Esophagus muscularis mucosa (tissue), 4 donors: ENCODE measurements around the gene NTRK2. TPM values are rescaled to one million over a fixed set of nuclear protein-coding genes. Genes with fewer than 3 reads are reported as not detected.
A peak's percentile ranks its signal among the peaks of the same experiment; 100 is the strongest.

Source experiments
- DNase-seq: peaks from one replicate; pipeline ENCODE4 v3.0.0-alpha.2; 2017; ENCODE audit errors: extremely low spot score
- H3K27ac ChIP-seq, 4 donors: fragments of 200-600 bp; sonication (generic); replicated peaks in 1 of 4; 1 replicate in 3 of 4; 2 replicates in 1 of 4; pipeline ENCODE4 v1.5.1; 2016 to 2019; ENCODE audit warnings: mild to moderate bottlenecking in 1 of 4
- H3K27me3 ChIP-seq, 4 donors: fragments of 200-600 bp; sonication (generic); one replicate each; pipeline versions ENCODE4 v1.5.1 to v1.6.0; 2016 to 2019
- H3K36me3 ChIP-seq, 4 donors: fragments of 200-600 bp; sonication (generic); one replicate each; pipeline ENCODE4 v1.5.1; 2016 to 2019
- H3K4me1 ChIP-seq, 4 donors: fragments of 200-600 bp; sonication (generic); one replicate each; pipeline ENCODE4 v1.5.1; 2016 to 2019
- H3K4me3 ChIP-seq, 4 donors: fragments of 200-600 bp; sonication (generic); 1 replicate in 2 of 4; 2 replicates in 2 of 4; pipeline ENCODE4 v1.5.1; 2016 to 2019; ENCODE audit warnings: mild to moderate bottlenecking in 4 of 4, moderate library complexity in 1 of 4
- H3K9me3 ChIP-seq, 4 donors: fragments of 200-600 bp; sonication (generic); 1 replicate in 3 of 4; 2 replicates in 1 of 4; pipeline ENCODE4 v1.5.1; 2016 to 2019
- EP300 ChIP-seq: sonication (generic); formaldehyde crosslinking; IDR thresholded peaks from one replicate; pipeline ENCODE4 v1.6.1; 2017; ENCODE audit warnings: antibody characterized with exemption
- POLR2A ChIP-seq: fragments of 450-650 bp; IDR thresholded peaks from one replicate; pipeline ENCODE4 v1.6.1; 2017; ENCODE audit warnings: antibody characterized with exemption, moderate library complexity, mild to moderate bottlenecking, low read depth
- POLR2AphosphoS5 ChIP-seq, 2 donors: sonication (generic); formaldehyde crosslinking; IDR thresholded peaks; one replicate each; pipeline ENCODE4 v1.6.1; 2017; ENCODE audit warnings: antibody characterized with exemption in 2 of 2
- WGBS: methylation state at CpG from one replicate; pipeline ENCODE4 v1.1.5; 2018; 5-methylcytosine and 5-hydroxymethylcytosine counted together
- intact Hi-C: fragments of 100-400 bp; cut with DNase I; formaldehyde crosslinking; loops from one replicate; pipeline ENCODE4 v1.15.1; 2023
- total RNA-seq, 4 donors: library from RNA; depleted of rRNA; stranded (reverse); fragments of >200 nt; gene quantifications; one replicate each; pipeline versions ENCODE4 v1.1.0 to v1.2.1, GENCODE V29; 2016
- TF ChIP-seq, protein P1 (sequence below), 3 experiments: fragments of 200-600 bp in 2 of 3; fragments of 450-650 bp in 1 of 3; sonication (generic) in 2 of 3; IDR thresholded peaks; one replicate each; pipeline ENCODE4 v1.5.1; 2017 to 2019; ENCODE audit warnings: antibody characterized with exemption in 3 of 3, mild to moderate bottlenecking in 2 of 3, moderate library complexity in 1 of 3

The NTRK2 gene
- total RNA-seq, 4 donors from 2014 or later = 1.2 to 6.3 (median 5.5) TPM

DNA sequence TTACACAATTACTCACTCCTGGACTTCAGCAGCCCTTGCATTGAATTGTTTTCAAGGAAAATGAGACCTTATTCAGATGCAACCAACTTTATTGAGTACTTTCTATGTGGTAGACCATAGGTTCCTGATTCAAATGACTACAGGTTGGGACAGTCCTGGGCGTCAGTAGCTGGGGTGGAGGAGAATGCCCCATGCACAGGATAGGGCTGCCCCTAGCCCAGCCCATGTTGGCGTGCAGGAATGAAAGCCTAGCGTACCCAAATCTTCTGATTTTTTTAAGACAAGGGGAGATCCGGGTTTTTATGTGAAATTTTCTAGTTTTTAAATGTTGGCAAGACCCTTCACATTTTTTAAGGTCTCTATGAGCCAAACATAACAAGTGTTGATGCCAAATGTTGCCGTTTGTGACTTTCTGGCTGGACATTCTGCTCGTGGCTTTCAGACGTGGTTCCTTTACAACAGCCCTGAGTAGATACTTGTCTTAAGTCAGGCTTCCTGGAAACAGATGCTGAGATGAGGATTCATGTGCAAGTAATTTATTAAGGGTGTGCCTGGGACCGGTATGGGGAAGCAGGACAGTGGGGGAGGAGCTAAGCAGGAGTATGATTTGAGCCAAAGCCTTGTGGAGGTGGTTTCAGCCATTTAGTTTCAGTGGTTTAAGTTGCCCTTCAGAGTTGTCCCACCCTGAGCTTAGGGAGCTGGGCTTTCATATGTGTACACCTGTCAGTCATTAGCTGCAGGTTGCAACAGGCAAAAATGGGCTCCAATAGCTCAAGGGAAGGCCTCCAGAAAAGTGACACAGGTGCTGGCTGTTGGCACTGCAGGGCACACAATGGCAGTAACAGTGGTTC lies 154.1 kb downstream of the NTRK2 start:
- no peaks in the 10 kb centered on the region for H3K9me3 ChIP-seq
- peak overlapping the region in 1 of 4 donors; percentile 24 for H3K27ac ChIP-seq
- DNase-seq = peak; percentile 79
- H3K36me3 ChIP-seq = no peaks in the 10 kb centered on the region
- intact Hi-C loops = no loop called here
- TF ChIP-seq, protein P1, sequence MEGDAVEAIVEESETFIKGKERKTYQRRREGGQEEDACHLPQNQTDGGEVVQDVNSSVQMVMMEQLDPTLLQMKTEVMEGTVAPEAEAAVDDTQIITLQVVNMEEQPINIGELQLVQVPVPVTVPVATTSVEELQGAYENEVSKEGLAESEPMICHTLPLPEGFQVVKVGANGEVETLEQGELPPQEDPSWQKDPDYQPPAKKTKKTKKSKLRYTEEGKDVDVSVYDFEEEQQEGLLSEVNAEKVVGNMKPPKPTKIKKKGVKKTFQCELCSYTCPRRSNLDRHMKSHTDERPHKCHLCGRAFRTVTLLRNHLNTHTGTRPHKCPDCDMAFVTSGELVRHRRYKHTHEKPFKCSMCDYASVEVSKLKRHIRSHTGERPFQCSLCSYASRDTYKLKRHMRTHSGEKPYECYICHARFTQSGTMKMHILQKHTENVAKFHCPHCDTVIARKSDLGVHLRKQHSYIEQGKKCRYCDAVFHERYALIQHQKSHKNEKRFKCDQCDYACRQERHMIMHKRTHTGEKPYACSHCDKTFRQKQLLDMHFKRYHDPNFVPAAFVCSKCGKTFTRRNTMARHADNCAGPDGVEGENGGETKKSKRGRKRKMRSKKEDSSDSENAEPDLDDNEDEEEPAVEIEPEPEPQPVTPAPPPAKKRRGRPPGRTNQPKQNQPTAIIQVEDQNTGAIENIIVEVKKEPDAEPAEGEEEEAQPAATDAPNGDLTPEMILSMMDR (IDR thresholded peaks at IDR 0.05) = no peak
- no peak for TF ChIP-seq EP300
- no peak for TF ChIP-seq POLR2AphosphoS5 (IDR thresholded peaks at IDR 0.05)
- TF ChIP-seq POLR2A = no peak
- H3K4me3 ChIP-seq = no peak overlapping the region
- H3K27me3 ChIP-seq = no peaks in the 10 kb centered on the region
- peaks cover 0 to 29% (median 13%) of the 10 kb centered on the region in 4 donors for H3K4me1 ChIP-seq
- WGBS = 60% methylated on average over 8 of the region's 8 CpGs

DNA sequence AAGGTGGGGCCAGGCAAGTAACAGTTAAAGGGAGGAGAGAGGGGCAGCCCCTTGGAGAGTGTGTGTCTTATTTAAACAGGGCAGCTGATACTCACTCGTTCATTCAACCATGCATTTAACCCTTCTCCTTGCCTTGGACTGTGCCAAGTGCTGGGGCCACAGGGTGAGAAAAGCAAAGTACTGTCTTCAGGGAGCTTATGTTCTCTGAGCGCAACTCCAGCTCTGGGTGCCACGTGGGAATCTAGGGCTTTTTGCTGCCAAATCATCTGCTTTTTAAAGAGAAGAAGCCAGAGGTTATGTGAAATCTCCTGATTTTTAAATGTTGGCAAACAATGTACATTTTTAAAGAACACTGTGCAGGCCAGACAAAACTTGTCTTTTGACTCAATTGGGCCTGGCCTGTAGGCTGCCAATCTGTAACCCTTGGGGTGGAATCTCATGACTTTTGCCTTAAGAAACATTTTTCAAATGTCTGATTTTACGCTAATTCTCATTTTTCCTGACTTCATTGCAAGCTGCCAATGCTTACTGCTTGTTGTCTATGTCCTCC lies 157.8 kb downstream of the NTRK2 start:
- no peak for TF ChIP-seq POLR2A
- TF ChIP-seq EP300 = no peak
- TF ChIP-seq, protein P1 (IDR thresholded peaks at IDR 0.05) = no peak
- TF ChIP-seq POLR2AphosphoS5 (IDR thresholded peaks at IDR 0.05) = no peak
- no peak for DNase-seq
- Histone ChIP-seq H3K36me3 (no peaks in the 10 kb centered on the region), H3K4me1 (peaks cover 0 to 7% (median 3%) of the 10 kb centered on the region in 4 donors), H3K9me3 (no peaks in the 10 kb centered on the region), H3K4me3 (no peak overlapping the region), H3K27ac (no peak overlapping the region), H3K27me3 (no peaks in the 10 kb centered on the region)
- 81% methylated on average over 4 of the region's 4 CpGs for WGBS
- intact Hi-C loops = no loop called here

DNA sequence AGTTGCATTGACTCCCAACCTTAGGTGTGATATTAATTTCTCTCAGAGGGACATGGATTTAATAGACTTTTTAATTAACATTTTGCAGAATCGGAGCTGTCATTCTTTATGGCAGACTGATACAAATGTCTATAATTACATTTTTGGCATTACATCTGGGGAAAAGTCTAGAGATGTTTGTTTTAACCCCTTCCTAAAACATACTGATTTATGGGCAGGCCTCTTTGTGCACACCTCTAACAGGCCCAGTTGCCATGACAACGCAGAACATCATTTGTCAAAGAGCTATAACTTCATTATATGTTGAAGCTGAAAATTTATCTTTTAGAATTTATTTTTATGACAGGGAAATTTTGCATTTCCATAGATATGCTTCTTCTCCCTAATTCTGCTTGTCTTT lies 158.5 kb downstream of the NTRK2 start:
- Histone ChIP-seq H3K27me3 (no peaks in the 10 kb centered on the region), H3K4me3 (no peak overlapping the region), H3K4me1 (peaks cover 0 to 7% (median 3%) of the 10 kb centered on the region in 4 donors), H3K36me3 (no peaks in the 10 kb centered on the region), H3K9me3 (no peaks in the 10 kb centered on the region), H3K27ac (no peak overlapping the region)
- TF ChIP-seq EP300 (no peak), POLR2AphosphoS5 (IDR thresholded peaks at IDR 0.05) (no peak)
- WGBS = 86% methylated on average over 2 of the region's 2 CpGs
- no peak for DNase-seq
- intact Hi-C loops = no loop called here

DNA sequence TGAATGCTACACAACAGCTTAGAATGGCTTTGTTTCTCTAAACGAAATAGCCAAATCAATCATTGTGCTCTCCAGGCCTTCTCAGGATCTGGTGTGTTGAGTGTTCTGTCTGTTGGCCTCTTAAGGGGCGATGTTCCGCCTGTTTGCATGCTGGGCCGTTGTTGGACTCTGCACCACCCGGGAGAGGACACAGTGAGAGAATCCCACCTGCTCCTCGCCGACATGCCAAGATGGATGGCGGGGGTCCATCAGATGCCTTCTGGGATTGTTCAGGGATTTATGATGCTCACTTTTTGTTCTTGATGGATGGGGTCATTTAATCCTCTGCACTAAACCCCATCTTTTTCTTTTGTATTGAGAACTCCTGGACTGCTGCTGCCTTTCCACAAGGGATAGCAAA lies 159.9 kb downstream of the NTRK2 start:
- H3K27me3 ChIP-seq = no peaks in the 10 kb centered on the region
- WGBS = 88% methylated on average over 8 of the region's 8 CpGs
- H3K27ac ChIP-seq = no peak overlapping the region
- H3K36me3 ChIP-seq = no peaks in the 10 kb centered on the region
- no peak for DNase-seq
- no peaks in the 10 kb centered on the region for H3K4me1 ChIP-seq
- H3K4me3 ChIP-seq = no peak overlapping the region
- no peaks in the 10 kb centered on the region for H3K9me3 ChIP-seq
- intact Hi-C loops = no loop called here
- TF ChIP-seq POLR2A = no peak

DNA sequence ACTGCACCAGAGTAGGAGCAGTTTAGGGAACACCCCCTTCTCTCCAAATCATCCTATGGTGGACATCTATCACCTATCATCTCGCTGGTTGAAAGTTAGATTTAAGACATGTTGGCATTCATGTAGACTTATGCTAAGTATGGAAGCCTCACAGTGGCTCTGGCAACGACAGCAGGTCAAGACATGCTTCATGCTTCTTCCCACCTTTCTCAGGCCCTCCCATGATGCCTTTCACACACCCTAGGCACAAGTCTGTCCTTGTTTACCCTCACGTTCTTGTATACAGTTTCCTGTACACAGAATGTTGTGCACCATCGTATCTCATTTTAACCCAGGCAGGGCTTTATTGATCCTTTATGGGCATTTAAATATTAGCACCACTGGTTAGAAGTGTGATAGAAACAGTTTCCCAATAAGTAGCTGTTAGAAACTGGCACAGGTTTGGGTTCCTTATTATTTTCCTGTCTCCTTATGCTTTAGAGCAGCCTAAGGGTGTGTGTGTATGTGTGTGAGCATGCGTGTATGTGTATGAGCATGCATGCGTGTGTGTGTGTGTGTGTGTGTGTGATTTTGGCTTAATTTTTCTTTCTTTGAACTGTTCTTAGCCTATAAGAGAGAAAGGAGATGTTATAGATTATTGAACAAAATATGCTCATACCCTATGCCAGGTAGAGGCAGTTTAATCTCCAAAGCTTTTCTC lies 160.6 kb downstream of the NTRK2 start:
- no peak for DNase-seq
- Histone ChIP-seq H3K4me1 (no peaks in the 10 kb centered on the region), H3K36me3 (no peaks in the 10 kb centered on the region), H3K27ac (no peak overlapping the region), H3K4me3 (no peak overlapping the region), H3K27me3 (no peaks in the 10 kb centered on the region), H3K9me3 (no peaks in the 10 kb centered on the region)
- TF ChIP-seq, protein P1 (IDR thresholded peaks at IDR 0.05) = no peak
- TF ChIP-seq EP300 = no peak
- no peak for TF ChIP-seq POLR2AphosphoS5 (IDR thresholded peaks at IDR 0.05)
- TF ChIP-seq POLR2A = no peak
- 86% methylated on average over 6 of the region's 6 CpGs for WGBS
- intact Hi-C loops = no loop called here
